Spleen (tissue), 7 donors: ENCODE results near the gene MLNR.

Source experiments
- CTCF ChIP-seq, 11 experiments: fragments of 200-600 bp in 7 of 11; fragments of 450-650 bp in 4 of 11; sonication (generic) in 4 of 11; IDR thresholded peaks in 8 of 11; conservative IDR thresholded peaks in 3 of 11; 1 replicate in 7 of 11; 2 replicates in 4 of 11; pipeline versions ENCODE4 v1.4.0 to v1.8.0; 2016 to 2021; ENCODE audit warnings: antibody characterized with exemption in 11 of 11, inconsistent platforms in 4 of 11, mild to moderate bottlenecking in 1 of 11
- POLR2AphosphoS5 ChIP-seq, 3 donors: sonication (generic); formaldehyde crosslinking; IDR thresholded peaks; one replicate each; pipeline ENCODE4 v1.5.1; 2017; ENCODE audit warnings: antibody characterized with exemption in 3 of 3
- donor health status: DM: no; HTN: no; CAD: no; lungs with moderate emphysema.
- donor health status: DM: no; HTN: no; CAD: no.
- donor health status: DM: no; HTN: no; CAD: no.

GRCh38 chr13:49206641-49207040, 13.5 kb upstream of the MLNR start:
- TF ChIP-seq CTCF (IDR thresholded peaks at IDR 0.05 in 8 of 11, conservative IDR thresholded peaks at IDR 0.05 in 3 of 11) = no peak
- TF ChIP-seq POLR2AphosphoS5 (IDR thresholded peaks at IDR 0.05) = no peak
